Coronary artery (tissue), 2 donors: ENCODE data around the gene MBNL3.

Experiments
- DNase-seq: peaks from one replicate; pipeline ENCODE4 v3.0.0-alpha.2; 2017; ENCODE audit warnings: low spot score
- H3K27ac ChIP-seq, 2 donors: fragments of 200-600 bp; sonication (generic); one replicate each; pipeline ENCODE4 v1.5.1; 2016 to 2019
- H3K4me3 ChIP-seq: fragments of 200-600 bp; sonication (generic); 2 replicates; pipeline ENCODE4 v1.5.1; 2016; ENCODE audit warnings: mild to moderate bottlenecking, moderate library complexity
- TF ChIP-seq, protein P1 (sequence below): fragments of 200-600 bp; sonication (generic); IDR thresholded peaks from one replicate; pipeline ENCODE4 v1.5.1; 2019; ENCODE audit warnings: antibody characterized with exemption

The MBNL3 gene

GRCh38 chrX:132367314-132367713 lies 121.5 kb downstream of the MBNL3 start:
- DNase-seq: no peak
- TF ChIP-seq, protein P1, sequence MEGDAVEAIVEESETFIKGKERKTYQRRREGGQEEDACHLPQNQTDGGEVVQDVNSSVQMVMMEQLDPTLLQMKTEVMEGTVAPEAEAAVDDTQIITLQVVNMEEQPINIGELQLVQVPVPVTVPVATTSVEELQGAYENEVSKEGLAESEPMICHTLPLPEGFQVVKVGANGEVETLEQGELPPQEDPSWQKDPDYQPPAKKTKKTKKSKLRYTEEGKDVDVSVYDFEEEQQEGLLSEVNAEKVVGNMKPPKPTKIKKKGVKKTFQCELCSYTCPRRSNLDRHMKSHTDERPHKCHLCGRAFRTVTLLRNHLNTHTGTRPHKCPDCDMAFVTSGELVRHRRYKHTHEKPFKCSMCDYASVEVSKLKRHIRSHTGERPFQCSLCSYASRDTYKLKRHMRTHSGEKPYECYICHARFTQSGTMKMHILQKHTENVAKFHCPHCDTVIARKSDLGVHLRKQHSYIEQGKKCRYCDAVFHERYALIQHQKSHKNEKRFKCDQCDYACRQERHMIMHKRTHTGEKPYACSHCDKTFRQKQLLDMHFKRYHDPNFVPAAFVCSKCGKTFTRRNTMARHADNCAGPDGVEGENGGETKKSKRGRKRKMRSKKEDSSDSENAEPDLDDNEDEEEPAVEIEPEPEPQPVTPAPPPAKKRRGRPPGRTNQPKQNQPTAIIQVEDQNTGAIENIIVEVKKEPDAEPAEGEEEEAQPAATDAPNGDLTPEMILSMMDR: no peak
- Histone ChIP-seq H3K4me3 (no peak overlapping the region), H3K27ac (no peak overlapping the region)

DNA sequence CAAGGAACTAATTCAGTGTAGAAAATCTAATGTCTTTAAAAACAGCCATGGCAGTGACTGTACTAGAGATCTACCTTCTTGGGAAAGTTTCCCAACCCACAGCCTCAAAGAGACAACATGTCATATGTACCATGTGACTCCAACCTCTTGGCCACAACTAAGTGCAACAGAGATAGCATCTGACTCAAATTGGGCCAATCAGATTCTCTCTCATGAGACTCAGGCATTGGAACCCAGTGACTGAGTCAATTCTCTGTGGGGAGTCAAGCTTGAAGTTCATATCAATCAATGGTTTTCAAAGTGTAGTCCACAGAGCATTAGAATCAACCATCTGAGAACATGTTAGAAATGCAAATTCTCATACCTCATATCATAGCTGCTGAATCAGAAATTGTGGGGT lies 123.3 kb downstream of the MBNL3 start:
- DNase-seq: no peak
- H3K27ac ChIP-seq: no peak overlapping the region
- no peak overlapping the region for H3K4me3 ChIP-seq
- TF ChIP-seq, protein P1: no peak

DNA sequence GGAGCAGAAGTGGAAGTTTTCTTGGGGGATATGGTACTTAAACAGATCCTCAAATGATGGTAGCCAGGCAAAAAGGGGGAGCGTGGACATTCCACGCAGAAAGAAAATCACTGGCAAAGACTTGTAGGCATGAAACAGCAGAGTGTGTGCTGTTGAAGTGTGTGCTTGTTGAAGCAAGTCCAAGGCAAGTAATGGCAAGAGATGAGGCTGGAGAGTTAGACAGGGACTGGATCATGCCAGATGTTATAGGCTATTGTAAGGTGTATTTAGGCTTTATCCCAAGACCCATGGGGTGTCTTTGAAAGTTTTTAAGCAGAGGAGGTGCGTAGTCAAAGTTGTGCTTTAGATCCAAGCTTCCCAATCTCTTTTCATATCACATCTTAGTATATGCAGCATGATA lies 124.5 kb downstream of the MBNL3 start:
- Histone ChIP-seq H3K27ac (no peak overlapping the region), H3K4me3 (no peak overlapping the region)
- TF ChIP-seq, protein P1: no peak
- no peak for DNase-seq

GRCh38 chrX:132353430-132353829 lies 135.4 kb downstream of the MBNL3 start:
- TF ChIP-seq, protein P1: no peak
- H3K4me3 ChIP-seq: no peak overlapping the region
- no peak for DNase-seq
- H3K27ac ChIP-seq: no peak overlapping the region

DNA sequence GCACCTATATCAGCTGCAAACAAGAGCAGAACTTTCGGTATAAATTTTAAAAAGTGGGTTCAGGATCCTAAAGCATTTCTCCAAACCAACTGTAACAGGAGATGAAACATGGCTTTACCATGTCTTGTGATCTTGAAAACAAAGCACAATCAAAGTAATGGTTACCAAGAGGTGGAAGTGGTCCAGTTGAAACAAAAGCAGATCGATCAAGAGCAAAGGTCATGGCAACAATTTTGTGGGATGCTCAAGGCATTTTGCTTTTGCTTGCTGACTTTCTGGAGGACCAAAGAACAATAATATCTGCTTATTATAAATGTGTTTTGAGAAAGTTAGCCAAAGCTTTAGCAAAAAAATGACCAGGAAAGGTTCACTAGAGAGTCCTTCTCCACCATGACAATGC lies 152.7 kb downstream of the MBNL3 start:
- Histone ChIP-seq H3K4me3 (no peak overlapping the region), H3K27ac (no peak overlapping the region)
- TF ChIP-seq, protein P1: no peak
- DNase-seq: no peak

- TF ChIP-seq, protein P1: no peak
- H3K27ac ChIP-seq: no peak overlapping the region
Observed at GRCh38 chrX:132333351-132333750, 155.5 kb downstream of the MBNL3 start.

DNA sequence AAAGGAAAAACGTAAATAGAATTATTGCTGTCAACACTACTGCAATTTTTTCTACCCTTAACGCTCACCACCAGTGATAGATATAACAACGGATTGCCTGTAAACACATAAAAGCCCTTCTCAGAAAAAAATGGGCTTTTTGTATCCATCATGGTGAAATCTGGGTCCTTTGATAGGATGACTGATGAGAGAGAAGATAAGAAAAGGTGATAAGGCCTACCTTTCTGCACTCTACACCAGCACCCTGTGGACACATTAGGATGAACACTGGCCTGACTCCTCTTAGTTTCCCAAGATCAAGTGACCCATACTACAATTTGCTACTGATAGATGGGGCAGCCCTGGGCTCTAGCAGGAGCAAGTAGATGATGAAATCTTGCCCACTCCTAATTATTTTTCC lies 157.3 kb downstream of the MBNL3 start:
- no peak for DNase-seq
- Histone ChIP-seq H3K27ac (no peak overlapping the region), H3K4me3 (no peak overlapping the region)
- TF ChIP-seq, protein P1: no peak

More at GRCh38 chrX:132333351-132333750, 155.5 kb downstream of the MBNL3 start:
- H3K4me3 ChIP-seq: no peak overlapping the region
- no peak for DNase-seq
